Measurements from ENCODE around the gene SLITRK3. TPM values are rescaled to one million over a fixed set of nuclear protein-coding genes. Genes with fewer than 3 reads are reported as not detected.

The SLITRK3 gene
- total and polyA plus RNA-seq, 2 of the 13 experiments (the other 11 are each of a cell fraction or from before 2014, with no cell fraction given), result not detected

DNA sequence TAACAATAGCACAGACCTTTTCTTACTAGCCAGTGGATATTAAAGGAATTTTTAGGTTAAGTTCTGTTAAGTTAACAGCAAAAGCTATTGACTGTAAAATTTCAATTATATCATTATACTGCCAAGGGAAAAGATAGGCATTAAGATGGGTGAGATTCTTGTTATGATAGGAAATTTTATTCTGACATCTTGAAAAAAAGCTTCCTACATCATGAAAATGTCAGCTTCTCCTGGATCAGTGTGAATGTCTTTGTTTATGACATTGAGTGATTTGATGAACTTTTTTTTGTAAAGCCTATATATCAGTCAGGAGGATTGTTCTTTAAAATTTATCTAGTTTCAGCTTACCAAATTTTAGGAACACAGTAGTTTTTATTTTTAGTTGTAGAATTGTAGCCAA, 47.4 kb upstream of the SLITRK3 start:
- no peaks in the 10 kb centered on the region for H3K27me3 ChIP-seq (ENCODE audit: control insufficient read depth in 1 of 2, insufficient read depth in 2 of 2, low read length in 2 of 2)
- no peaks in the 10 kb centered on the region for H3K79me2 ChIP-seq (ENCODE audit: insufficient read depth, low read length)
- no peak overlapping the region for H3K4me2 ChIP-seq (ENCODE audit: low read depth, low read length)
- no peak overlapping the region for H3K27ac ChIP-seq (ENCODE audit: extremely low read length, insufficient read depth, low read length)
- H3K9me3 ChIP-seq (ENCODE audit: low read length), result no peaks in the 10 kb centered on the region
- intact Hi-C loops (cut with micrococcal nuclease; ENCODE audit: unreplicated experiment), result no loop called here
- no peak overlapping the region for H3K4me3 ChIP-seq (replicated peaks in 1 of 3; ENCODE audit: insufficient read depth in 1 of 3, low read depth in 2 of 3, low read length in 3 of 3)
- no peaks in the 10 kb centered on the region for H3K4me1 ChIP-seq (ENCODE audit: insufficient read depth, low read length)
- no peak overlapping the region for H2AFZ ChIP-seq (ENCODE audit: low read length)
- FAIRE-seq (no peak), ATAC-seq (no peak), DNase-seq (ENCODE audit: low spot score) (no peak)
- TF ChIP-seq, protein P1, sequence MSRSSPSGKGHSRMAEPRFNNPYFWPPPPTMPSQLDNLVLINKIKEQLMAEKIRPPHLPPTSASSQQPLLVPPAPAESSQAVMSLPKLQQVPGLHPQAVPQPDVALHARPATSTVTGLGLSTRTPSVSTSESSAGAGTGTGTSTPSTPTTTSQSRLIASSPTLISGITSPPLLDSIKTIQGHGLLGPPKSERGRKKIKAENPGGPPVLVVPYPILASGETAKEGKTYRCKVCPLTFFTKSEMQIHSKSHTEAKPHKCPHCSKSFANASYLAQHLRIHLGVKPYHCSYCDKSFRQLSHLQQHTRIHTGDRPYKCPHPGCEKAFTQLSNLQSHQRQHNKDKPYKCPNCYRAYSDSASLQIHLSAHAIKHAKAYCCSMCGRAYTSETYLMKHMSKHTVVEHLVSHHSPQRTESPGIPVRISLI (CRISPR knock-in tag; IDR thresholded peaks at IDR 0.05; ENCODE audit: borderline replicate concordance), result no peak
- TF ChIP-seq THAP9 (CRISPR knock-in tag; IDR thresholded peaks at IDR 0.05; ENCODE audit: borderline replicate concordance) (no peak), ZNF276 (CRISPR knock-in tag; IDR thresholded peaks at IDR 0.05; ENCODE audit: low read depth) (no peak), TFE3 (CRISPR knock-in tag; IDR thresholded peaks at IDR 0.05) (no peak), SMAD9 (CRISPR knock-in tag; IDR thresholded peaks at IDR 0.05) (no peak), AGO2 (optimal IDR thresholded peaks at IDR 0.05; ENCODE audit: low read depth, low read length) (no peak)
- no peaks in the 10 kb centered on the region for H3K36me3 ChIP-seq (replicated peaks in 1 of 2; ENCODE audit: control insufficient read depth in 1 of 2, insufficient read depth in 2 of 2, low read length in 2 of 2)
- no peak overlapping the region for H3K9ac ChIP-seq (ENCODE audit: insufficient read depth, low read depth, low read length)
- BruUV-seq (replicated peaks), result no TSS peak
- CTCF ChIA-PET (ENCODE audit: low intra/inter-chr PET ratio, low total read pairs), result no interaction called here
- POLR2A ChIA-PET, result no interaction called here
- in situ Hi-C loops (cut with HindIII; ENCODE audit: extremely low pct_ligation_motif_present, low pct_unique_long_range_greater_than_20kb), result no loop called here
- H4K20me1 ChIP-seq (ENCODE audit: insufficient read depth, low read length), result no peaks in the 10 kb centered on the region

Measured in HepG2 (cell line).